Measurements from ENCODE around the gene VWCE. TPM values are rescaled to one million over a fixed set of nuclear protein-coding genes. Genes with fewer than 3 reads are reported as not detected.

VWCE gene, protein sequence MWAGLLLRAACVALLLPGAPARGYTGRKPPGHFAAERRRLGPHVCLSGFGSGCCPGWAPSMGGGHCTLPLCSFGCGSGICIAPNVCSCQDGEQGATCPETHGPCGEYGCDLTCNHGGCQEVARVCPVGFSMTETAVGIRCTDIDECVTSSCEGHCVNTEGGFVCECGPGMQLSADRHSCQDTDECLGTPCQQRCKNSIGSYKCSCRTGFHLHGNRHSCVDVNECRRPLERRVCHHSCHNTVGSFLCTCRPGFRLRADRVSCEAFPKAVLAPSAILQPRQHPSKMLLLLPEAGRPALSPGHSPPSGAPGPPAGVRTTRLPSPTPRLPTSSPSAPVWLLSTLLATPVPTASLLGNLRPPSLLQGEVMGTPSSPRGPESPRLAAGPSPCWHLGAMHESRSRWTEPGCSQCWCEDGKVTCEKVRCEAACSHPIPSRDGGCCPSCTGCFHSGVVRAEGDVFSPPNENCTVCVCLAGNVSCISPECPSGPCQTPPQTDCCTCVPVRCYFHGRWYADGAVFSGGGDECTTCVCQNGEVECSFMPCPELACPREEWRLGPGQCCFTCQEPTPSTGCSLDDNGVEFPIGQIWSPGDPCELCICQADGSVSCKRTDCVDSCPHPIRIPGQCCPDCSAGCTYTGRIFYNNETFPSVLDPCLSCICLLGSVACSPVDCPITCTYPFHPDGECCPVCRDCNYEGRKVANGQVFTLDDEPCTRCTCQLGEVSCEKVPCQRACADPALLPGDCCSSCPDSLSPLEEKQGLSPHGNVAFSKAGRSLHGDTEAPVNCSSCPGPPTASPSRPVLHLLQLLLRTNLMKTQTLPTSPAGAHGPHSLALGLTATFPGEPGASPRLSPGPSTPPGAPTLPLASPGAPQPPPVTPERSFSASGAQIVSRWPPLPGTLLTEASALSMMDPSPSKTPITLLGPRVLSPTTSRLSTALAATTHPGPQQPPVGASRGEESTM
- total RNA-seq: 34.0 and 40.1 TPM in 2 replicates
- long read RNA-seq, partial matches to known transcripts: 0 of 3 reads
- long read RNA-seq, other reads (novel, unspliced or antisense): 1 of 3 reads

- Mint-ChIP-seq H3K4me3 (ENCODE audit: low read depth) (peak within 1 kb of the TSS; percentile 81), H3K27me3 (peaks cover 10% of the 10 kb centered on the region), H3K36me3 (ENCODE audit: insufficient read depth) (peaks cover 16% of the 10 kb centered on the region), H3K27ac (peak within 1 kb of the TSS; percentile 89), H3K9me3 (ENCODE audit: low read depth) (no peaks in the 10 kb centered on the region), H3K4me1 (ENCODE audit: low read depth) (peaks cover 13% of the 10 kb centered on the region)
- TF ChIP-seq, protein P1, sequence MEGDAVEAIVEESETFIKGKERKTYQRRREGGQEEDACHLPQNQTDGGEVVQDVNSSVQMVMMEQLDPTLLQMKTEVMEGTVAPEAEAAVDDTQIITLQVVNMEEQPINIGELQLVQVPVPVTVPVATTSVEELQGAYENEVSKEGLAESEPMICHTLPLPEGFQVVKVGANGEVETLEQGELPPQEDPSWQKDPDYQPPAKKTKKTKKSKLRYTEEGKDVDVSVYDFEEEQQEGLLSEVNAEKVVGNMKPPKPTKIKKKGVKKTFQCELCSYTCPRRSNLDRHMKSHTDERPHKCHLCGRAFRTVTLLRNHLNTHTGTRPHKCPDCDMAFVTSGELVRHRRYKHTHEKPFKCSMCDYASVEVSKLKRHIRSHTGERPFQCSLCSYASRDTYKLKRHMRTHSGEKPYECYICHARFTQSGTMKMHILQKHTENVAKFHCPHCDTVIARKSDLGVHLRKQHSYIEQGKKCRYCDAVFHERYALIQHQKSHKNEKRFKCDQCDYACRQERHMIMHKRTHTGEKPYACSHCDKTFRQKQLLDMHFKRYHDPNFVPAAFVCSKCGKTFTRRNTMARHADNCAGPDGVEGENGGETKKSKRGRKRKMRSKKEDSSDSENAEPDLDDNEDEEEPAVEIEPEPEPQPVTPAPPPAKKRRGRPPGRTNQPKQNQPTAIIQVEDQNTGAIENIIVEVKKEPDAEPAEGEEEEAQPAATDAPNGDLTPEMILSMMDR (IDR thresholded peaks at IDR 0.05; ENCODE audit: unreplicated experiment): peak; percentile 31
- peak; percentile 65 for DNase-seq (ENCODE audit: low spot score, unreplicated experiment)
These were observed at the start of gene VWCE for GRCh38 chr11:61294717-61295595. VWCE (minus strand) TSS chr11:61295316; CDS start chr11:61295037, 279 bp downstream.

- no peak overlapping the region for H3K27ac Mint-ChIP-seq
- H3K4me1 Mint-ChIP-seq (ENCODE audit: low read depth): no peaks in the 10 kb centered on the region
- no peaks in the 10 kb centered on the region for H3K27me3 Mint-ChIP-seq
- no peak for DNase-seq (ENCODE audit: low spot score, unreplicated experiment)
- TF ChIP-seq, protein P1 (IDR thresholded peaks at IDR 0.05; ENCODE audit: unreplicated experiment): no peak
- peaks cover 4% of the 10 kb centered on the region for H3K36me3 Mint-ChIP-seq (ENCODE audit: insufficient read depth)
- H3K4me3 Mint-ChIP-seq (ENCODE audit: low read depth): no peak overlapping the region
- no peaks in the 10 kb centered on the region for H3K9me3 Mint-ChIP-seq (ENCODE audit: low read depth)
These were observed 49.0 kb upstream of the VWCE start for GRCh38 chr11:61343792-61344745.

- Mint-ChIP-seq H3K27me3 (no peaks in the 10 kb centered on the region), H3K4me1 (ENCODE audit: low read depth) (no peaks in the 10 kb centered on the region), H3K27ac (no peak overlapping the region), H3K36me3 (ENCODE audit: insufficient read depth) (peaks cover 7% of the 10 kb centered on the region), H3K4me3 (ENCODE audit: low read depth) (no peak overlapping the region), H3K9me3 (ENCODE audit: low read depth) (no peaks in the 10 kb centered on the region)
- no peak for DNase-seq (ENCODE audit: low spot score, unreplicated experiment)
- TF ChIP-seq, protein P1 (IDR thresholded peaks at IDR 0.05; ENCODE audit: unreplicated experiment): no peak
These were observed 47.2 kb upstream of the VWCE start for GRCh38 chr11:61342207-61342803.

GRCh38 chr11:61341706-61342105 lies 46.6 kb upstream of the VWCE start:
- Mint-ChIP-seq H3K27ac (no peak overlapping the region), H3K9me3 (ENCODE audit: low read depth) (no peaks in the 10 kb centered on the region), H3K4me1 (ENCODE audit: low read depth) (no peaks in the 10 kb centered on the region), H3K4me3 (ENCODE audit: low read depth) (no peak overlapping the region), H3K36me3 (ENCODE audit: insufficient read depth) (peaks cover 7% of the 10 kb centered on the region), H3K27me3 (no peaks in the 10 kb centered on the region)
- no peak for DNase-seq (ENCODE audit: low spot score, unreplicated experiment)
- TF ChIP-seq, protein P1 (IDR thresholded peaks at IDR 0.05; ENCODE audit: unreplicated experiment): no peak

All from progenitor cell of endocrine pancreas (in vitro differentiated cells).